ENCODE data around the gene CNOT6L.
"Not testable (repeated sequence)": the region's sequence is repeated elsewhere in the genome, so short reads cannot be mapped to it uniquely, and the experiment has no call there.

Gene CNOT6L

GRCh38 chr4:77777135-77777807 lies 41.9 kb downstream of the CNOT6L start:
- DNase-seq: no peak

- DNase-seq: no peak
Observed at GRCh38 chr4:77776182-77777134, 42.7 kb downstream of the CNOT6L start.

DNA sequence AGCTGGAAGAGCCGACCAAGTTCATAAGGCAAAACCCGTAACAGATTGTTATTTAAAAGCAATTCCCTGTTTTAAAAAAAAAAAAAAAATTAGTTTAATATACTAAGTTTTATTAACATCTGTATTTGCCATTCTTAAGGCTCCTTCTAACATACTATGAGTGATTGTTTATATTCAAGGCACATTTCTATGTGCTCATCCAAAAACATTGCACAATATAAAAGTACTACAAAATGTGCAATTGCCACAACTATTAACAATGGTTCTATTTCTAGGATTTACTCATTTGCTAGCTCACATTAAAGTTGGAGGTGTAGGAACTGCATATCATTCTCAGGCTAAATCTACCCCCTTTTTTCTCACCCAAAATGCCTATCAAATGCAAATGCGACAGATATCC lies 46.1 kb downstream of the CNOT6L start:
- no peak for DNase-seq

DNA sequence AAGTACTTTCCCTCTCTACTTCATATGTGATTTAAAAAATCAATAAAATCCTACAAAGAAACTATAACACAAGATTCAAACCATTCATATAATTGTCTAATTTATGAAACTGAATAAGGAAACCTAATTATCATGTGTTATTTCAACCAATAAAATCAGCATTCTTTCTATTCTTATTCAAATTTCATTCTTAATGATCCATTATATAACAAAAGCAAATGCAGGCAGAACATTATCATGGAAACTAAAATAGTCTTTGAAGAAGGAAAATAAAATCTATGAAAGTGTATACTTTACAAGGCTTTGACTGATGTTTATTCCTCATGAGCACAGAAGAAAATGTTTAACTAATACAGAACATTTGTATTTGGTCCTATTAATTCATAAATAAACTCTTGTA lies 47.6 kb downstream of the CNOT6L start:
- no peak for DNase-seq

DNA sequence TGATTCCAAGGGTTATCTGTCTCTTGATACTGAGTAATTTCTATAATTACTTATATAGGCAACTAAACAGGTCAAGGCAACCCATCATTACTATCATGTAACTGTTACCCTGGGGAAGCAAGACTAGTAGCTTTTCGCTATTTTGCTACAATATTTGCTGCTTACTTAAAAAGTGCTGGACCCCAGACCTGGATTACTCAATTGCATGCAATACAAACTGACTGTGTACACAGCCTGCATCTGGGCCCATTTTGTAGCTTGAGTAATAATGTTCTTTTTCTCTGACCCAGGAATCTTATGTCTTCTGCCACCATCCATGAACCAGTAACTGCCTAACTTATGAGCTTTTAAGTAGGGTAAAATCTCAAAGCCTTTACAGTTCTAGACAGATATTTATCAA lies 53.4 kb downstream of the CNOT6L start:
- no peak for DNase-seq

DNA sequence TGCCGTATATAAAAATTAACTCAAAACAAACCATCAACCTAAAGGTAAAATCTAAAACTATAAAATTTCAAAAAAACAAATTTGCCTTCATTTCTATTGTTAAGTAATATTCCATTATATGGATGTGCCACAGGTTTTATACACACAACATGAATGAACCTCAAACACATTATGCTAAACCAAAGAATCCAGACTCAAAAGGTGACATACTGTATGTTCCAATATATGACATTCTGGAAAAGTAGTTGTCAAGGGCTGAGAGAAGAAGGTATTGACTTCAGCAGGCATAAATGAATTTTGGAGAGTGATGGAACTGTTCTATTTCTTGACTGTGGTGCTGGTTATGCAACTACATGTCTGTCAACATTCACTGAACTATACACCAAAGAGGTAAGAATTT lies 56.6 kb downstream of the CNOT6L start:
- DNase-seq: no peak

DNA sequence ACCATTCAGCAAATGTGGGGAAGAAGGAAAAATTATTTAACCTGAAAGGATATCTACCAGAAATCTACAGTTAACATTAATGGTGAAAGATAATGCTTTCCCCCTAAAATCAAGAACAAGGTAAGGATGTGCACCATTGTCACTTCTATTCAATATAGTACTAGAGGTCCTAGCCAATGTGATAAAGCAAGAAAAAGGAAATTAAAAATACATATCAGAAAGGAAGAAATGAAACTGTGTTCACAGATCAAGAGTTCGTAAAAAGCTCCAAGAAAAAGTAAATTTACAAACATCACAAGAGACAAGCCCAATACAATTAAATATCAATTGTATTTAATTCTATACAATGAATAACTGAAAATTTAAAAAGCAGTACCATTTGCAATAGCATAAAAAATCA lies 57.6 kb downstream of the CNOT6L start:
- DNase-seq: no peak

- DNase-seq: no peak
Observed at GRCh38 chr4:77758804-77759203, 60.4 kb downstream of the CNOT6L start.

DNA sequence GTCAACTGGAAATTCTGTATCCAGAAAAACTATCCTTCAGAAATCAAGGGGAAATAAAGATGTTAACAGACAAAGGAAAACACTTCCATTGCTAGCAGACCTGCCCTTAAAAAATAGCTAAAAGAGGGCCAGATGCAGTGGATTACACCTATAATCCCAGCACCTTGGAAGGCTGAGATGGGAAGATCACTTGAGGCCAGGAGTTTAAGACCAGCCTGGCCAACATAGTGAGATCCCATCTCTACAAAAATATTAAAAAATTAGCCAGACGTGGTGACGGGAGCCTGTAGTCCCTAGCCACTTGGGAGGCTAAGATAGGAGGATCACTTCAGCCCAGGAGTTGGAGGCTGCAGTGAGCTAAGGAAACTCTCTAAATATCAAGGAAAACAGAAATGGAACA lies 67.4 kb downstream of the CNOT6L start:
- DNase-seq: no peak

GRCh38 chr4:77745792-77746191 lies 73.4 kb downstream of the CNOT6L start:
- no peak for DNase-seq

DNA sequence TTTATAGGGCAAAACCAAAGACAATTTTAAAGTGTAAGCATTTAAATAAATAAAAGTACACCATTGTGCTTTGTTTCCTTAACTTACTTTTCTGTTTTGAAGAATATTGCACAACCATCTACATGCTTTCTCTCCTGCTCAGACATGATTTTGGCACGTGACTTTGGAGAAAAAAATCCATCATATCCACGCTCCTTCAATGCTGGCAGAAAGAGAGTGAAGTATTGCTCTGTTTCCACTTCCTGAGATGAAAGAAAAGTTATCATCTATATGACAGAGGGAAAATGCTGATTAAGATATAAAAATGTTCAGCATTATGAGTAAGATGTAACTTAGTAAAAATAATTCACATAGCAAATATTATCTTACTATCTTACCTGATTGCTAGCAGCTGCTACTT lies 77.1 kb downstream of the CNOT6L start:
- DNase-seq: no peak

- no peak for DNase-seq
Observed at GRCh38 chr4:77740480-77740879, 78.7 kb downstream of the CNOT6L start.

GRCh38 chr4:77734928-77735327 lies 84.2 kb downstream of the CNOT6L start:
- peak; percentile 58 for DNase-seq

GRCh38 chr4:77731656-77732055 lies 87.5 kb downstream of the CNOT6L start:
- DNase-seq: no peak

DNA sequence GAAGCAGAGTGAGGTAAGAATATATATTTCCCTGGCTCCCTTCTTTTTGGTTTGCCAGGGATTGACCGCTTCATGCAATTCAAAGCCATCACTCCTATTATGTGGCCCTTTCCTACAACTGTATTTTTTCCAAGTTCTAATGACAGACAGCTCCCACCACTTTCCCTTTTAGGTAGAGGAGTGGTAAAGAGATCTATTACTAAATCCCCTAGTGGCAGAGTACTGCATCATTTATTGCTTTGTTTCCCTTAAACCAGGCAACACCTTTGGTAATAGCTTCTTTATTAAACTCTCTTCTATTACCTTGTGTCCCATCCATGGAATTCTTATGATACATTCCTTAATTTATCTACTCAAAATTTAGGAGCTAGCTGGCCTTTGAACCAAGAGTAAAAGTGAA lies 90.7 kb downstream of the CNOT6L start:
- DNase-seq: no peak

GRCh38 chr4:77721073-77721472 lies 98.1 kb downstream of the CNOT6L start:
- no peak for DNase-seq

GRCh38 chr4:77718500-77718899 lies 100.7 kb downstream of the CNOT6L start:
- DNase-seq: not testable (repeated sequence)

GRCh38 chr4:77715414-77716290 lies 103.5 kb downstream of the CNOT6L start:
- no peak for DNase-seq

GRCh38 chr4:77714514-77714913 lies 104.7 kb downstream of the CNOT6L start:
- no peak for DNase-seq

GRCh38 chr4:77713884-77714283 lies 105.3 kb downstream of the CNOT6L start:
- no peak for DNase-seq

- no peak for DNase-seq
Observed at GRCh38 chr4:77712675-77713074, 106.5 kb downstream of the CNOT6L start.

GRCh38 chr4:77711469-77711868 lies 107.7 kb downstream of the CNOT6L start:
- DNase-seq: no peak

DNA sequence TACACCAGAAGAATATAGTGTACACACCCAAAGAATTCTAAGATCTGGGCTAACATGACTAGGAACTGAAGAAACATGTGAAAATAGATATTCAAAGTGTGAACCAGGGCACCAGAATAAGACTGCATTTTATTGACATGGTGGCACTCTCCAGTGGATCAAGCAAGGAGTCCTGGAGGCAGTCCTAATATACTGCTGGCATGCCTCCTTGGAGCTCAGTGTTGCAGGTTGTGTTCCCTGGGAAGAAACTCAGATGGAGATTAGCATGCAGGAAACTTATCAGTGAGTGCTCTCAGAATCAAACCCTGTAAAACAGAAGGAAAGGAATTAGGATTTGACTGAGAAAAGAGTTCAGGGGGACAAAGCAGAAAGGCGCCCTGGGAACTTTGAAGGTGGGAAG lies 108.5 kb downstream of the CNOT6L start:
- no peak for DNase-seq
